Measurements from ENCODE around the gene SMAD2. TPM values are rescaled to one million over a fixed set of nuclear protein-coding genes. Genes with fewer than 3 reads are reported as not detected.
"Not testable (repeated sequence)": the region's sequence is repeated elsewhere in the genome, so short reads cannot be mapped to it uniquely, and the experiment has no call there.

SMAD2 gene
- total RNA-seq, 1 experiment from 2014 or later, result 25.5 TPM

DNA sequence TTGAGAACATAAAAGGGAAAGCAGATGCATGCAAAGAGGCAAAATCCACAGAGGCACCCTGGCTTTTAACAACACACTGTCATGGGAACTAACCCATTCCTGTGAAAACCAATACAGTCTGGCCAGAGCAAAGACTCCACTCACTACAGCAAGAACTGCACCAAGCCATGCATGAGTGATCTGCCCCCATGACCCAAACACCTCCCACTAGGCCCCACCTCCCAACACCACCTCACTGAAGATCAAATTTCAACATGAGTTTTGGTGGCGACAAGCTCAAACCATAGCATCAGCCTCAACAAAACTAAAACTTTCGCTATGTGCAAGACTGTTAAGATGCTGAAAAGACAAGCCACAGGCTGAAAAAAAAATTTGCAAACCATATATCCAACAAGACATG, 162.8 kb downstream of the SMAD2 start:
- no peak overlapping the region for H3K4me2 ChIP-seq (ENCODE audit: low read length)
- CTCF ChIA-PET, result no interaction called here

DNA sequence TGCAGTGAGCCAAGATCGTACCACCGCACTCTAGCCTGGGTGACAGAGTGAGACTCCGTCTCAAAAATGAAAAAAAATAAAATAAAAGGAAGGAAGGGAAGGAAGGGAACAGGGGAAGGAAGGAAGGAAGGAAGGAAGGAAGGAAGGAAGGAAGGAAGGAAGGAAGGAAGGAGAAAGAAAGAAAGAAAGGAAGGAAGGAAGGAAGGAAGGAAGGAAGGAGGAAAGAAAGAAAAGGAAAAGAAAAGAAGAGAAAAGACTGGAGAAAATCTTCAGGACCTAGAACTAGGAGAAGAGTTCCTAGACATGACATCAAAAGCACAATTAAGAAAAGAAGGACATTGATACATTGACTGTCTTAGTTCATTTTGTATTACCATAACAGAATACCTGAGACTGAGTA, 163.3 kb downstream of the SMAD2 start:
- H4K20me1 ChIP-seq (ENCODE audit: low read length); H3K9ac ChIP-seq (ENCODE audit: low read length); H2AFZ ChIP-seq (ENCODE audit: low read length); CTCF ChIA-PET; DNase-seq; H3K36me3 ChIP-seq (ENCODE audit: low read depth, low read length); ATAC-seq; H3F3A ChIP-seq (ENCODE audit: low read length, unreplicated experiment); POLR2A ChIA-PET (ENCODE audit: unreplicated experiment); H3K9me3 ChIP-seq (ENCODE audit: low read length); H3K4me2 ChIP-seq (ENCODE audit: low read length); H3K27ac ChIP-seq (ENCODE audit: low read length); BruUV-seq (replicated peaks); H3K4me1 ChIP-seq (ENCODE audit: insufficient read depth, low read length); H3K79me2 ChIP-seq (ENCODE audit: low read length); intact Hi-C loops (cut with micrococcal nuclease); H3K4me3 ChIP-seq (ENCODE audit: low read length); H3K9me2 ChIP-seq (replicated peaks; ENCODE audit: low read length); H3K27me3 ChIP-seq (ENCODE audit: low read length): not testable (repeated sequence)

More for the DNA sequence above, 162.8 kb downstream of the SMAD2 start:
- TF ChIP-seq, protein P1, sequence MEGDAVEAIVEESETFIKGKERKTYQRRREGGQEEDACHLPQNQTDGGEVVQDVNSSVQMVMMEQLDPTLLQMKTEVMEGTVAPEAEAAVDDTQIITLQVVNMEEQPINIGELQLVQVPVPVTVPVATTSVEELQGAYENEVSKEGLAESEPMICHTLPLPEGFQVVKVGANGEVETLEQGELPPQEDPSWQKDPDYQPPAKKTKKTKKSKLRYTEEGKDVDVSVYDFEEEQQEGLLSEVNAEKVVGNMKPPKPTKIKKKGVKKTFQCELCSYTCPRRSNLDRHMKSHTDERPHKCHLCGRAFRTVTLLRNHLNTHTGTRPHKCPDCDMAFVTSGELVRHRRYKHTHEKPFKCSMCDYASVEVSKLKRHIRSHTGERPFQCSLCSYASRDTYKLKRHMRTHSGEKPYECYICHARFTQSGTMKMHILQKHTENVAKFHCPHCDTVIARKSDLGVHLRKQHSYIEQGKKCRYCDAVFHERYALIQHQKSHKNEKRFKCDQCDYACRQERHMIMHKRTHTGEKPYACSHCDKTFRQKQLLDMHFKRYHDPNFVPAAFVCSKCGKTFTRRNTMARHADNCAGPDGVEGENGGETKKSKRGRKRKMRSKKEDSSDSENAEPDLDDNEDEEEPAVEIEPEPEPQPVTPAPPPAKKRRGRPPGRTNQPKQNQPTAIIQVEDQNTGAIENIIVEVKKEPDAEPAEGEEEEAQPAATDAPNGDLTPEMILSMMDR (conservative IDR thresholded peaks at IDR 0.05; ENCODE audit: low read depth, low read length), result no peak
- no peak overlapping the region for H3K9ac ChIP-seq (ENCODE audit: low read length)
- H3K79me2 ChIP-seq (ENCODE audit: low read length), result no peaks in the 10 kb centered on the region
- no peaks in the 10 kb centered on the region for H3K9me2 ChIP-seq (replicated peaks; ENCODE audit: low read length)
- POLR2A ChIA-PET (ENCODE audit: unreplicated experiment), result no interaction called here
- no peaks in the 10 kb centered on the region for H3K9me3 ChIP-seq (ENCODE audit: low read length)
- H3K36me3 ChIP-seq (ENCODE audit: low read depth, low read length), result no peaks in the 10 kb centered on the region
- intact Hi-C loops (cut with micrococcal nuclease), result no loop called here
- H3K27me3 ChIP-seq (ENCODE audit: low read length), result no peaks in the 10 kb centered on the region
- H2AFZ ChIP-seq (ENCODE audit: low read length), result no peak overlapping the region
- no peak for DNase-seq
- no peaks in the 10 kb centered on the region for H3K4me1 ChIP-seq (ENCODE audit: insufficient read depth, low read length)
- ATAC-seq, result no peak
- no peaks in the 10 kb centered on the region for H4K20me1 ChIP-seq (ENCODE audit: low read length)
- H3F3A ChIP-seq (ENCODE audit: low read length, unreplicated experiment), result no peaks in the 10 kb centered on the region
- H3K27ac ChIP-seq (ENCODE audit: low read length), result no peak overlapping the region
- no peak overlapping the region for H3K4me3 ChIP-seq (ENCODE audit: low read length)
- BruUV-seq (replicated peaks), result no TSS peak
